Kidney tubule cell (primary cell): Measurements from ENCODE around the gene BABAM2.

Experiments
- DNase-seq: peaks from one replicate; pipeline ENCODE4 v3.0.0-alpha.2; 2018; ENCODE audit warnings: low spot score

Gene BABAM2

GRCh38 chr2:28346587-28346986 lies 456.1 kb downstream of the BABAM2 start:
- no peak for DNase-seq

DNA sequence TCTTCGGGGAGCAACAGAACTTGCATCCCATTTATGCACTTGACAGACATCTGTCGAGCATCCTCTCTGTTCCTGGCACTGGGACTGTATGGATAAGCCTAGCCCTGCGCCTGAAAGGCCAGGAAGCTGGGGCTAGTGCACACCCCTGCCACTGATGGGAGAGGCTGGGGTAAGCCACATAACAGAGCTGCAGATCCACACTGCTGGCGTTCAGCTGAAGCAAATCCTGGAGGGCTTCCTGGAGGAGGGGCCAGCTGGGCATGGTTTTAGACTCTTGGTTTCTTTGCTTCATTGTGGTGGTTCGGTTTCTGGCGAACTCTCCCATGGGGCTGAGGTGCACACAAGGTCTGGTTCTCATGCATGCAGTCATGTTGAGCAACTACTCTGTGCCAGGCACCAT lies 456.7 kb downstream of the BABAM2 start:
- no peak for DNase-seq

GRCh38 chr2:28347596-28347995 lies 457.1 kb downstream of the BABAM2 start:
- DNase-seq: no peak

DNA sequence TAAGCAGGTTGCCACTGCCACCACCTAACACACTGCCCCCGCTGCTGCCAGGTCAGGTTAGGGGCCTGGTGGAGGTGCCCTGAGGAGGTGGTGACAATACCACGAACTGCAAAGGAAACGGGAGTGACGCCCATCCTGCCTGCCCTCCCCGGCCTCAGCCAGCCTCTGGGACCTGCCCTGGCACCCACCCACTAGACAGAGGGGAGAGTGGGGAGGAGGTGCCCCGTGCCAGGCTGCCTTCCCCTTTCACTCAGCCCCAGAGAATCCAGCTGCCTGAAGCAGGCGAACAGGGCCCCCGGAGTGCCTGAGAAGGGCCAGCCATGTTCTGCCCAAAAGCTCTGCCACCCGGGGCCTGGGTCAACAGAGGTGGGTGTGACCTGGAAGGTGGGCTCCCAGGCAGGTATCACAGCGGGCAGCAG lies 457.6 kb downstream of the BABAM2 start:
- DNase-seq: no peak

- no peak for DNase-seq
Measured at GRCh38 chr2:28348921-28349320, 458.4 kb downstream of the BABAM2 start.

GRCh38 chr2:28349546-28350165 lies 459.1 kb downstream of the BABAM2 start:
- no peak for DNase-seq

DNA sequence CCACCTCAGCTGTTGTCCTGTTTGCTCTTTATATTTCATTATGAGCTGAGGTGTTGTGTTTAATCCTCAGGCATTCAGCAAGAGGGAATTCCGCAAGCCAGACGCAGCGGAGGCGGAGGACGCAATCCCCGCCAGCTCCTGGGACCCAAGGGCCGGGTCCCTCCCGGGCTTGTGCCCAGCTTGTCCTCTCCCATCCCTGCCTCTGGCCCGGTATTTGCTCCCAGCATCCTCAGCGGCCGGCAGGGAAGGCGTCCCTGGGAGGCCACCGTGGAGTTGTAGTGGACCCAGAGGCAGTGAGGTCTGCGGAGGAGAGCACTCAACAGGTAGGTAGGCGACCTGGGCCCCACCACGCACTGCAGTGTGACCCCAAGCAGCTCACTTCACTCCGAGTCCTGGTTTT lies 459.7 kb downstream of the BABAM2 start:
- DNase-seq: no peak

- DNase-seq: no peak
Measured at GRCh38 chr2:28350791-28351285, 460.3 kb downstream of the BABAM2 start.

DNA sequence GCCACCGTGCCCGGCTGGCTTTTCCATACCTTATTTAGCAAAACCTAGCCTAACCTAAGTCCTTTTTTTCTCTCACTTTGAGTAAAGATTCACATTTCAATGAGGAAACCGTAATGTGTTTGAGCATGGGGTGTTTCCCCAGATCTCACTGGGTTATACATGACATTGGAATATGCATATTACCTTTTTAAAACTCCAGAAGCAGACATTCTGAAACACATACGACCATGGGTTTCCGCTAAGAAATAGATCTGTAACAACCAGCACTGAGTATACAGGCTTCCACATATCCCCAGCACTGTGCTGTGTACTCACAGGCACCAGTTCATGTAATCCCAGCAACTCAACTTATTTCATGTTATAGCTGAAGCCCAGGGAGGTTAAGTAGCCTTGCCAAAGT lies 461.1 kb downstream of the BABAM2 start:
- DNase-seq: no peak

DNA sequence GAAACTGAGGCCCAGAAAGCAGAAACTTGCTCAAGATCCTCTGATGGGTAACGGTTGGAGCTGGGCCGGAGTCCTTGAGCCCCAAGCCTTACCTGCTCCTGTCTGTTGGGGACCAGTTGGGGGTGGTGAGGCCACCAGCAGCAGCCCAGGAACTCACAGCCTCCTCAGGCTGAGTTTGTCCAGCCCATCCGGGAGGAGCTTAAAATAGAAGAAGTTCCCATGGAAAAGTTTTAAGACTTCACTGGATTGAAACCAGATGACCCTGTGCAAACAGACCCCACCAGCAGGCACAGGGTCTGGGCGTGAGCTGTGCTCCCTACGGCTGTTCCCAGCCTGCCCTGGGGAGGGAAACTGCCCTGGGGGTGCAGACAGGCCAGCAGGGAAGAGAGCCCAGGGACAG lies 461.6 kb downstream of the BABAM2 start:
- DNase-seq: no peak

DNA sequence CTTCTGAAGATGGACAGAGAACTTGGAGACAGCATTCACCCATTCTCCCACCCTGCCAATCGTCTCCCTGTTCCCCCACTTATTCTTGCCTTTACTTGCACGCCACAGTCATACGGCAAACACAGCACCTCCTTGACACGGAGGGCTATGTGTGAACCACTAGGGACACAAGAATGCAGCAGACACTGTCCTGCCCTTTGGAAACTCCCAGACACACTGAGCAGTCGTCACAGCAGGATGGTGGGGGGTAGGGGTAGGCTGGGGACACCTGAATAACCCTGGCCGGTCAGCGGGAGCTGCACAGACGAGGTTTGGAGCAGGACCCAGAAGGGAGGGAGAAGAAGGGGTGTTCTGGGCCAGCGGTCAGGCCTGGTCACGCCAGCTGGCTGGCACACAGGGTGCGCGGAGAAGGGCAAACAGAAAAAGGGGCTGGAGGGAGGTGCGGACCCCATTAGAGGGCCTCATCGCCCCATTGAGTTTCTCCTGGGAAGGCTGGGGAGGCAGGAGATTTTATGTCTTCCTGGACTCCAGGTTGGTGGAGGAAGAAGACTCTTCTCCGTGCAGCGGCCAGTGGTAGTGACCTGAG lies 462.2 kb downstream of the BABAM2 start:
- no peak for DNase-seq

DNA sequence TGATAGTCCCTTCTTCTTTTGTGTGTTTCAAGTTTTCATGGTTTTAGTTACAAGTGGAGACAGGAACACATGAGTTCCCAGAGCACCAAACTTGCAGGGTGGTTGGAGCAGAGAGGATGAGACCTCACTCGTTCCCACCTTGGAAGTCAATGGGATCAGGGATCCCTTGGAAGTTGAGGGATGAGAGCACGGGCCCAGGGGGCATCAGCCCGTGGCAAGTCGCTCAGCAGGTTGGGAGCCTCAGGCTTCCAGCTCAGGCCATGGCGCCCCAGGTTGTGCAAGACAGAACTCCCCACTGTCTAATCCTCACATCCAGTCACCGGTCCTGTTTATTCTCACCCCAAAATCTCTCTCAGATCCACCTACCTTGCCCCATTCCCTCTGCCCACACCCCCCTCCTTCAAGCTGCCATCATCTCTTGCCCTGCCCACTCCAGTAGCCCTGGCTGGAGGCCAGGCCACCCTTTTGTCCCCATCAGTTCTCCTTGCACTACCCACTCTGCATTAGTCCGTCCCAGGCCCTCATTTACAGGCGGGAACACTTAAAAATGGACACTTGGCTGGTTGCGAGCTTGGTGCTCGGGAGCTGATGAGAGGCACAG lies 464.5 kb downstream of the BABAM2 start:
- no peak for DNase-seq

- peak; percentile 45 for DNase-seq
Measured at GRCh38 chr2:28355521-28356094, 465.1 kb downstream of the BABAM2 start.

DNA sequence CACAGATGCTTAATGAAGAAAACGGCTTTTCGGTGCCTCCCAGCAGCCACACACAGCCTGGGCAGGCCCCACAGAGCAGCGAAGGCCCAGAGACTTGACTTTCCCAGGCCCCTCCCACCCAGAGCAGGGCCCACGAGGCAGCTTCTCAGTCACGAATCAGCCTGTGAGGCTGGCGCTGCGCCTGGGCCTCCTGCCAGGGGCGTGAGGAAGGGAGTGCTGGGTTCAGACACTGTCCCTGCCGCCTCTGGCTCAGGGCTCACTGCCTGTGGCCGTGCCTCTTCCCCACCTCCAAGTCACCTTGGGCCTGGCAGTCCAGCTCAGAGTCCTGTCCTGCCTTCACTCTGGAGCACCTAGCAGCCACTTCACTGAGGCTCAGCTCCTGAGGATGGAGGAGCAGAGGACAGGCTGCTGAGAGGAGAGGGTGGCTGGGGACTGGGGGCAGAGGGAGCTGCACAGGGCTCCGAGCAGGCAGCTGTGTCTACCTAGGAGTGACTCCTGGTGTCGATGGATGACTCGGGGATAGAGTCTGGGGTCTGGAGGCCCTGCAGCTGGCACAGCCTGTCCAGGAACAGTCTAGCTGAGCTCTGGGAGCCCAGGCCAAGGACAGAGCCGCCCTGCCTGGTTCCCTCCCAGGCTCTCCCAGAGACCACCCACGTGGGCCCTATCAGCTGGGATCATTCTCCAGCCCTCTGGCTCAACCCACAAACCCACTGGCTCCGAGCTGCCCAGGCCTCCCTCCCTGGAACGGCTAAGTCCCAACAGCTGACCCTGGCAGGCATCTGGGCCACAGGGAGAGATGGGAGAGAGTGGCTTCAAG lies 465.8 kb downstream of the BABAM2 start:
- peak; percentile 79 for DNase-seq

DNA sequence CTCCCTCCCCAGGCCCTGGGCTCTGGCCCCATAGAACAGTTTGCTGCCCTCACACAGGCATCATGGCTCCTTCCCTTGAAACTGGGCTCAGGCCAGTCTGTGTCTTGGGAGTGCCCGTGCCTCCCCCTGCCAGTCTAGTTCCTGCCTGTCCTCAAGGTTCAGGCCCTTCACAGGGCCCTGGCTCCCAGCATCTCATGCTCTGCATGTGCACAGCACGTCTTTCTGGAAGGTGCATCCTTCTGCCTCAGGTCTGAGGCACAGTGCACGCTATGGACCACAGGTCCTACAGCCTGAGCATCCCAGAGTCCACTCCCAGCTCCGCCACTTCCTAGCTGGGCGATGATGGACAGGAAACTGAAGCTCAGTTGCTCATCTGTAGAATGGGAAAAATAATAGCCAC lies 466.5 kb downstream of the BABAM2 start:
- no peak for DNase-seq

- no peak for DNase-seq
Measured at GRCh38 chr2:28357948-28358667, 467.6 kb downstream of the BABAM2 start.

- no peak for DNase-seq
Measured at GRCh38 chr2:28358668-28359201, 468.2 kb downstream of the BABAM2 start.

GRCh38 chr2:28359222-28360057 lies 468.9 kb downstream of the BABAM2 start:
- peak; percentile 41 for DNase-seq

DNA sequence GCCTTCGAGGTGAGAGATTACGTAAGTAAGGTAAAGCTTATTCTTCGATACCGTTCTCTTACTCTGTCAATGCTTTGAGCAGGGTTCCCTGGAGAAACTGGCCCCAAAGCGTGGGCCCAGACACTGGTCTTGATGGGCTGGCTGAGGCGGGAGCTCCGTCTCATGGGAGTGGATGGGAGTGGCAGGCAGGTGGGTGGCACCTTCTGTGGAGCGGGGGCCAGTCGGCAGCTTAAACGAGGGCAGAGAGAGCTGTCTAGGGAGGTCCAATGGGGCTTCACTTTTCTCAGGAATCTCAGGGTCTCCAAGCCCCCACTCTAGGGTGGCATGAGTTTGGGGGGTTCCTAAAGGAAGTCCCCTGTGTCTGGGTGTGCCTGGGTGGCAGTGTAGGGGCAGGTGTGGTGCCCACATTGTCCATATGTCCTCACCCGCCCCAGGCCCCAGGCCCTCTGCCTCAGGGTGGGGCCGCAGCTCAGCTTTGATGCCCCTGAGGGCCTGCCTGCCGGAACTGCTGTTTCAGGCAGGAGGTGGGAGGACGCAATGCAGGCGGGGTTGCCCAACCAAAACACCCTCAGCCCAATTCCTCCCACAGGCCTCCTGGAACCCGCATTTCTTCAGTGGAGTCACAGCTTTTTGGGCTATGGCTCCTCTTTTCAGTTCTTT lies 469.7 kb downstream of the BABAM2 start:
- no peak for DNase-seq

- peak; percentile 87 for DNase-seq
Measured at GRCh38 chr2:28360718-28361293, 470.3 kb downstream of the BABAM2 start.
